CD4-positive, alpha-beta T cell treated with Interleukin-6 at 100 ng/mL for 8 hours (primary cell): ENCODE data around the gene DPF3.

Experiments
- DNase-seq: peaks from one replicate; pipeline ENCODE4 v3.0.0-alpha.2; 2020; ENCODE audit warnings: mixed read lengths, low spot score

Gene DPF3

DNA sequence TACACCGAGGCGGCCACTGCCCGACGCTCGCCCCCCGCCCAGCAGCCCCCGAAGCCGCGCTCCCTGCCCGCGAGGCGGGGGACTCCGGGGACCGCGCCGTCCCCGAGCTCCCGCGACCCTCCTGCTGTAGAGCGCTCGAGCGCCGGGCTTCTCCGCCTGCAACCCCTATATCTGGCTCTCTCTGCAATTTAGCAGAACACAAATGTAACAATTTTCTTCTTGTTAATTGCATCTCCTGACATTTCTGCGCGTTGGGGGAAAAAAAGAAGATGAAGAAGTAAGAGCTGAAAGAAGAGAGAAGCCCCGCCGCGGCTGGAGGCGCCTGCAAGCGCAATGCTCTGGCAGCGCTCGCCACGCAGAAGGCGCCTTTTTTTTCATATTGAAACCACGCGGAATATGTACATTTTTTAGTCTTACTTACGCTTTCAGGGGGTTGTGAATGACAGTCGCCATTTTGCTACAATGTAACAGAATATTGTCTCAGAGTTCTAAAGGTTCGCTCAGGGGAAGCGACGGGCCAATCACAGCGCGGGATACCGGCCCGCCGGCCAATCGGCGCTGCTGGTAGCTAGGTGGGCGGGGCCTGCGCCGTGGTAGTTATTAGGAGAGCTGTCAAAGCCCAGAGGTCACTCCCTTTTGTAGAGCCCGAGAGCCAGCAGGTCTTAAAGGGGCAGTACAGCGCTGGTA is at the start of gene DPF3:
TSS of gene DPF3 (minus strand) at position 466 of the 687 bp plus-strand sequence. CDS start at position 453, 13 bp downstream.
- peak; percentile 90 for DNase-seq

GRCh38 chr14:72942934-72943333 is 49.0 kb upstream of the DPF3 start:
- DNase-seq, result no peak

DNA sequence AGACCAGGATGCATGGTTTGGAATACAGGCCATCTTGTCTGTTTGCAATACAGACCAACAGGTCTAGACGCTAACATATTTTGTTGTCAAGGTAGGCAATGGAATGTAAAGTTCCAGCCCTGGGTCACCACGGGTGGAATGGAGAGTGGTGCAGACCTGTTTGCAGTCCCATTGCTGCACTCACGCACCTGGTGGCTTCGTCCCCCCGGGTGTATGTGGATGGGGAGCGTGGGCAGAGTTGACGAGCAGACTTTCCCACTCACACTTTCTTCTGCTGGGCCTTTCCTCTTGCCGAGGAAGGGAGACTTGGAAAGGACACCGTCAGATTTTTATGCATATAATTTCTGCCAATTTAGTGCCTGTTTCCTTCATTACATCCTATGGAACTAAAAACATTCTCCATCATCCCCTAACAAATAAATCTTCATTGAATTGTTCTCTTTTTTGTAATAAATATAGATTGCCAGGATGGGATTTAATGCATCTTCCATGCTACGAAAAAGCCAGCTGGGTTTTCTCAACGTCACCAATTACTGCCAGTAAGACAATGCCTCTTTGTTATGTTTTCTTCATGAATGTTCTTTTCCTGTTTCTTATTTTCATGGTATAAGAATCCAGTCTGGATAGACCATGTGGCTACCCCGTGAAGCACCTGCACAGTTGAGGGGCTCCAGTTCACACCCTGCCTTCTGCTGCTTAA is 47.5 kb upstream of the DPF3 start:
- DNase-seq, result no peak

DNA sequence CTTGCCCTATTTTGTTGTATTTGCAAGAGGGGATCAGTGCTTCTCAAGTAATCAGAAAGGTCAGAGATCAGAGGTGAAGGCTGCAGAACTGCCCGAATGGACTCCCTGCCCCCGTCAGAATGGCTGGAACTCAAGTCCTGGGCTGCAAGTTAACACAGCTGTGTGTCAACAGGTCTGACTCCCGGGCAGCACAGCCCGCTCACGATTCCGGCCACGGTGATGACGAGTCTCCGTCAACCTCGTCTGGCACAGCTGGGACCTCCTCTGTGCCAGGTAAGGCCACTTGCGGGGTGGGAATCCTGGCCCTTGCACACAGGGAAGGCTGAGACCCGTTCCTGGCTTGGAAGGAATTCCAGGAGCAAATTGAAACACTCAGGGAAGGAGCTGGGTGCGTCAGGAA is 45.7 kb upstream of the DPF3 start:
- DNase-seq, result no peak

- DNase-seq, result no peak
Measured at GRCh38 chr14:72932893-72933292, 39.0 kb upstream of the DPF3 start.

DNA sequence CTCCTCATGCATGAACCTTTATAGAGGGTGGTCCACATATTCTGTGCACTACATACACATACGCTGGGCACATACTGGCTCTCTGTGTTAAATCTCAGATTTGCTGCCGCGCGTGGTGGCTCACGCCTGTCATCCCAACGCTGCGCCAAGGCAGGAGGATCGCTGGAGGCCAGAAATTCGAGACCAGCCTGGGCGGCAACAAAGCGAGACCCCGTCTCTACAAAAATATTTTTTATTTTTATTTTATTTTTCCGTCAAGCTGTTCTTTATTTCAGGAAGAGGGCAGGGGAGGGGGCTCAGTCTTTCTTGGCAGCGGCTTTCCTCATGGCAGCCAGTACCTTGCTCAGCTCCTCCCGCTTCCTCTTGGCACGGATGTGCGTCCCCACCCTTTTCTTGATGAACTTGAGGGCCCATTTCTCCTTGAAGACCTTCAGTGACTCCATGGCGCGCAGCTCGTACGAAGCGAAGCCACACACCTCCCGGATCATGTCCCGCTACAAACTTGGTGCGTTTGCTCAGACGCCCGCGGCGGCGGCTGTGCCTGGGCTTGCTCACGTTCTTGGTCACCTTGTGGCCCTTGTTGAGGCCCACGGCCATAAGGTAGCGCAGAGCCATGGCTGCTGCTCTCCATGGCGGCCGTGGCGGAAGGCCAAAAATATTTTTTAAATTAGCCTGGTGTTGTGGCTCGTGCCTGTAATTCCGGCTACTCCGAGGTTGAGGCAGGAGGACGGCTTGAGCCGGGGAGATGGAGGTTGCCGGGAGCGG is 35.6 kb upstream of the DPF3 start:
- no peak for DNase-seq

DNA sequence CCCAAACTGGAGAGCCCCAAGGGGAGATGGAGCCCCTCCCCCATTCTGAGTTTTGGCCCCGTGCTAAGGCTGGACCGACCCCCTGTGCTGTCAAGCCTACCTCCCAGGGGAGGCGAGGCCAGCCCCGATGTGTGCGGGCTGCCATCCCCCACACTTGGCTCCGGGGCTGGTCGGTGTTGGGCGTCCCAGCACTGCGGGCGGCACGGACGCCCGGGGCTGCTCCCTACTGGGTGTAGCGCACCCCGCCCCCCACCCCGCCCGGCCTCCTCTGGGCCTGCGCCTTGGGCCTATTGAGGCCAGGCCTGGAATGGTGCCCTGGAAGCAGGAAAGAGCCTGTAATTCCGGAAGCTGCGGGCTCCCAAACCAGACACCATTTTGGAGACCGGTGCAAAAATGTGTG is 35.0 kb upstream of the DPF3 start:
- DNase-seq, result no peak

GRCh38 chr14:72926292-72927028 is 32.6 kb upstream of the DPF3 start, which contains the start of gene DCAF4:
Gene DCAF4 (plus strand): TSS chr14:72926464. CDS start chr14:72937979, 11,515 bp downstream.
- peak; percentile 96 for DNase-seq

- DNase-seq, result no peak
Measured at GRCh38 chr14:72925815-72926291, 32.0 kb upstream of the DPF3 start.

- no peak for DNase-seq
Measured at GRCh38 chr14:72925171-72925759, 31.4 kb upstream of the DPF3 start.

DNA sequence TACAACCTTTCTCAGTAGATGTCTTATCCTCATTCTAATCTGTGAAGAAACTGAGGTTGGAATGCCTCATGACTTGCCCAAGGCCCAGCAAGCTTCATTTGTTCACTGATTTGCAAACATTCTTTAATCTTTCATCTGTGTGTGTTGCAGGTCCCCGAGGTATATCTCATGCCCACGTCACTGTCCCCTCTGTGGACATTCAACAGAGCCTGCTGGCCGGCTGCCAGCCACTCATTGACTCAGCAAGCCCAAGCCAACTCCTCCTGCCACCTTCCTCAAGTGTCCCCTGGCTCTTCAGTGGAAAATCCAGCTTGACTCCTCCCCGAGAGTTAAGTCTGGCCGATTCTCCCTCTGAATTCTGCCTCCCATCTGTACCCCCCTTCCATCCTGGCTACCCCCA is 30.4 kb upstream of the DPF3 start:
- DNase-seq, result no peak

DNA sequence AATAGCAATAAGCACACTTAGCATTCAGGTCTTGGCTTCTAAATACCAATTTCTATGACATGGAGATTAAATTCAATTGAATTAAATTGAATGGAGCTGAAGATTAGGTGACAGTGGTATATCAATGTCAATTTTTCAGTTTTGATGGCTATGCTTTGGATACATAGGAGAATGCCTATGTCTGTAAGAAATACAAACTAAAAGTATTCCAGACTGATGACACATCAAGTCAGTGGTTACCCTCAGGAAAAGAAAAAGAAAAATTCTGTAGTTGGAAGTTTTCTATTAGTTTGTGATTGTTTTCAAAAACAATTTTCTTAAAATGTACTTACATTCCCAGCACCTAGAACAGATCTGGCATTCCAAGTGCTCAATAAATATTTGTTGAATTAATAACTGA is 27.5 kb upstream of the DPF3 start:
- no peak for DNase-seq

GRCh38 chr14:72920008-72920407 is 26.1 kb upstream of the DPF3 start:
- no peak for DNase-seq

DNA sequence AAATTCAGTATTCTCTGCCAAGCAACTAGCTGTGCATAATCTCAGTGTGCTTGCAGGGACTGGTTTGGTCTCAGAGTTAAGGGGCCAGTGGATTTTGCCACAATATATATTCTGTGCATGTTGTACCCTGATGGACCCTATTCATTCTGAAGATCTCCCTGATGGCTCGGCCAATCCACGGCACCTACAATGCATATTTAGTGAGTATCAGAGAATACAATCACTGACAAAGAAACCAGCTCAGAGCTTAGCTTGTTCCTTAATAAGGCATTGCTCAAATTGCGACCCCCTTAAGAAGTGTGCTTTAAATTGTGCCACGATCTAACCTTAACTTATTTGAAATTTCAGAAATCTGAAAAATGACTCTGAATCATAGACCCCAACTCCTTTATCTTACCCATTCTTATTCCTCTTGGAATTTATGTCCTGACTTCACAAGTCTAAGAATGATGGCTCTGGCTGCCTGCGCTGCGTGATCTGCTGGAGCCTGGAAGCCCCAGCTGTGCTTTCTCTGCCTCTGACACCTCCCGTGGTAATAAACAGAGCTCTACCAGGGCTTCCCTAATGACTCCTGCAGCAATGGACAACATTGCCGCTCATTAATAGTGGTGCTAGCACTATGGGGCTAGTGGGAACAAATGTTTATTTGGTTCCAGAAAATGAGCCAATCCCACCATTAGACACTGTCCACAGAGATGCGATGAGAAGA is 23.3 kb upstream of the DPF3 start:
- DNase-seq, result no peak

DNA sequence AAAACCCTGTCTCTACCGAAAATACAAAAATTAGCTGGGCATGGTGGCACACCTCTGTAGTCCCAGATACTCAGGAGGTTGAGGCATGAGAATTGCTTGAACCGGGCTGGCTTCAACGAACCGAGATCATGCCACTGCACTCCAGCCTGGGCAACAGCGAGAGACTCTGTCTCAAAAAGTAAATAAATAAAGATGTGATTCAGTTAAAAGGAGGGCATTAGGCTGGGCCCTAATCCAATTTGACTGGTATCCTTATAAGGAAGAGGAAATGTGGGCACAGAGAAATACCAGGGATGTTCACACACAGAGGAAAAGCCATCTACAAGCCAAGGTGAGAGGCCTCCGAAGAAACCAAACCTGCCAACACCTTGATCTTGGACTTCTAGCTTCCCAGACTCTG is 22.3 kb upstream of the DPF3 start:
- DNase-seq, result no peak

DNA sequence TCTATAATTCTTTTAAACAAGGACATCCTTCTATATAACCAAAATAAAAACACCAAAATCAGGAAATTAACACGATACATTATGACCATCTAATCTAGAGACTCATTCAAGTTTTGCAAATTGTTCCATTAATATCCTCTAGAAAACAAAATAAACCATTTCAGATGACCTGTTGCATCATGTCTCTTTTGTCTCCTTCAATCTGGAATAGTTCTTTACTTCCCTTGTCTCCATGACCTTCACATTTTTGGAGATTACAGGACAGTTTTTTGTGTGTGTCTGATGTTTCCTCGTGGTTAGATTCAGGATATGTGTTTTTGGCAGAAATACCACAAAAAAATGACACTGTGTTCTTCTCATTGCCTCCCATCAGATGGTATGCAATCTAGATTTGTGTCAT is 19.9 kb upstream of the DPF3 start:
- DNase-seq, result no peak

DNA sequence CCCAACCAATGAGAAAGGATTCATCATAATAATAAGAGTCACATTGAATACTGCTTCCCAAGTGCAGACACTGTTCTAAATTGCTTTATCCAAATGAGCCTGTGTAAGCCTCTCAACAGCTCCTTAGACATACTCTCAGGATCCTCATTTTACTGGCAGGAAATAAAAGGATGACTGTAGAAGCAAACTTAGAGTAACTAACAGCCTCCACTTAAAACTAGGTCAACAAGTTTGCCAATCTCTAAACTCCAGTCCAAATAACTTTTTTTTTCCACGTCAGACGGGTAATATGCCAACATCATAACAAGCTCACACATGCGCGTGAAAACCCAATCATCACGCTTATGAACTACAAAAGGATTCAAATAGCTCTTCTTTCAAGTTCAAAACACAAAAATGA is 15.3 kb upstream of the DPF3 start:
- DNase-seq, result no peak

GRCh38 chr14:72907886-72908285 is 14.0 kb upstream of the DPF3 start:
- DNase-seq, result no peak

- DNase-seq, result no peak
Measured at GRCh38 chr14:72906879-72907278, 13.0 kb upstream of the DPF3 start.

DNA sequence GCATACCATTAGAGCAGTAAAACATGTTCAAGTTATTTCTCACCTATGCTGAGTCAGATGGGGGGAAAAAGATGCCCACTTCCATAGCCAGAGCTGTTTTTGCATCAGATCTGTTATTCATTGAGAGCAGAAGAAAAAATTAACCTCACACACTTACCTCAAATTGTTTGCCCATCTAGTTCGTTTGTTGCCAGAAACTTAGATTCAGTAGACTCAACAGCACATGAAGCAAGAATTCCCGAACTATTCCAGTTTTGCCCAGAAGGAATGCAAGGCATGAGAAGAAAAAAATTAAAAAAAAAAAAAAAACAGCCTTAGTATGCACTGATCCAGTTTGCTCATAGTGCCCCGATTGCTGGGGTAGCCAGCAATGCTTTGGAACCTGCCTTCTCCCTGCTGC is 12.4 kb upstream of the DPF3 start:
- DNase-seq, result no peak
